DND-41 (cell line): ENCODE results near the gene ZSCAN21.

Experiments
- ATAC-seq: fragments of 200-7000 bp; cut with Tn5 transposase; 3 replicates; pipeline ENCODE4 v1.9.1; 2021; ENCODE audit warnings: low read depth; ENCODE audit not compliant: insufficient read depth
- DNase-seq: peaks from one replicate; pipeline ENCODE4 v3.0.0-alpha.2; 2020
- H2AFZ ChIP-seq: 2 replicates; pipeline ENCODE4 v1.6.0; 2012; ENCODE audit warnings: low read depth, low read length
- H3K27ac ChIP-seq: 2 replicates; pipeline ENCODE4 v1.5.1; 2012; ENCODE audit warnings: low read length, inconsistent platforms
- H3K27me3 ChIP-seq: fragments of 200-600 bp; sonication (generic); 2 replicates; pipeline ENCODE4 v1.6.0; 2012; ENCODE audit warnings: low read length, mild to moderate bottlenecking, inconsistent platforms; ENCODE audit not compliant: insufficient read depth, poor library complexity
- H3K36me3 ChIP-seq: 2 replicates; pipeline ENCODE4 v1.5.1; 2012; ENCODE audit warnings: low read length, inconsistent platforms; ENCODE audit not compliant: insufficient read depth
- H3K4me1 ChIP-seq: 2 replicates; pipeline ENCODE4 v1.5.1; 2012; ENCODE audit warnings: mild to moderate bottlenecking, low read length; ENCODE audit not compliant: insufficient read depth
- H3K4me2 ChIP-seq: 2 replicates; pipeline ENCODE4 v1.6.0; 2012; ENCODE audit warnings: mild to moderate bottlenecking, moderate library complexity, low read length, inconsistent platforms; ENCODE audit not compliant: insufficient read depth
- H3K4me3 ChIP-seq, 2 experiments: fragments of 200-600 bp in 1 of 2; shearing (Covaris generic) in 1 of 2; 2 replicates each; pipeline ENCODE4 v1.5.1; 2012 to 2016; ENCODE audit warnings: inconsistent platforms in 2 of 2, low read length in 2 of 2, mild to moderate bottlenecking in 2 of 2, low read depth in 1 of 2, moderate library complexity in 1 of 2
- H3K79me2 ChIP-seq: 2 replicates; pipeline ENCODE4 v1.6.0; 2012; ENCODE audit warnings: low read length, inconsistent platforms; ENCODE audit not compliant: insufficient read depth
- H3K9ac ChIP-seq: 2 replicates; pipeline ENCODE4 v1.6.0; 2012; ENCODE audit warnings: low read depth, mild to moderate bottlenecking, inconsistent platforms, low read length, moderate library complexity
- H3K9me3 ChIP-seq: 2 replicates; pipeline ENCODE4 v1.5.1; 2012; ENCODE audit warnings: low read length, moderate library complexity, mild to moderate bottlenecking, inconsistent platforms; ENCODE audit not compliant: insufficient read depth, severe bottlenecking
- H4K20me1 ChIP-seq: 2 replicates; pipeline ENCODE4 v1.6.0; 2012; ENCODE audit warnings: low read length; ENCODE audit not compliant: insufficient read depth
- CTCF ChIP-seq: IDR thresholded peaks from 2 replicates; pipeline ENCODE4 v1.5.1; 2012; ENCODE audit warnings: borderline replicate concordance, low read length, moderate library complexity, mild to moderate bottlenecking; ENCODE audit not compliant: poor library complexity, severe bottlenecking; ENCODE audit errors: extremely low read depth
- EZH2 ChIP-seq: IDR thresholded peaks from 3 replicates; pipeline ENCODE4 v1.6.1; 2012; ENCODE audit warnings: borderline replicate concordance, low read depth, mild to moderate bottlenecking, moderate library complexity, low read length, inconsistent platforms; ENCODE audit not compliant: severe bottlenecking

ZSCAN21 gene

GRCh38 chr7:100053215-100053614, 3.6 kb downstream of the ZSCAN21 start:
- TF ChIP-seq CTCF, result peak; percentile 44
- TF ChIP-seq EZH2, result no peak
- DNase-seq, result peak; percentile 37
- Histone ChIP-seq H2AFZ (no peak overlapping the region), H3K4me3 (no peak overlapping the region), H3K79me2 (peaks cover 12% of the 10 kb centered on the region), H3K4me2 (no peak overlapping the region), H4K20me1 (no peaks in the 10 kb centered on the region), H3K36me3 (peaks cover 13% of the 10 kb centered on the region), H3K9ac (no peak overlapping the region), H3K9me3 (no peaks in the 10 kb centered on the region), H3K27ac (no peak overlapping the region), H3K4me1 (peaks cover 20% of the 10 kb centered on the region), H3K27me3 (no peaks in the 10 kb centered on the region)
- ATAC-seq, result peak; percentile 33; the same call in 2 of the 3 replicates

GRCh38 chr7:100057006-100057405, 7.4 kb downstream of the ZSCAN21 start:
- H4K20me1 ChIP-seq, result no peaks in the 10 kb centered on the region
- no peaks in the 10 kb centered on the region for H3K9me3 ChIP-seq
- H2AFZ ChIP-seq, result no peak overlapping the region
- TF ChIP-seq CTCF (no peak), EZH2 (no peak)
- DNase-seq (no peak), ATAC-seq (no peak)
- no peak overlapping the region for H3K27ac ChIP-seq
- H3K9ac ChIP-seq, result no peak overlapping the region
- H3K4me3 ChIP-seq, result no peak overlapping the region
- no peaks in the 10 kb centered on the region for H3K4me1 ChIP-seq
- H3K27me3 ChIP-seq, result no peaks in the 10 kb centered on the region
- H3K36me3 ChIP-seq, result peaks cover 32% of the 10 kb centered on the region
- no peak overlapping the region for H3K4me2 ChIP-seq
- H3K79me2 ChIP-seq, result no peaks in the 10 kb centered on the region; the same call in 1 of the 2 replicates

DNA sequence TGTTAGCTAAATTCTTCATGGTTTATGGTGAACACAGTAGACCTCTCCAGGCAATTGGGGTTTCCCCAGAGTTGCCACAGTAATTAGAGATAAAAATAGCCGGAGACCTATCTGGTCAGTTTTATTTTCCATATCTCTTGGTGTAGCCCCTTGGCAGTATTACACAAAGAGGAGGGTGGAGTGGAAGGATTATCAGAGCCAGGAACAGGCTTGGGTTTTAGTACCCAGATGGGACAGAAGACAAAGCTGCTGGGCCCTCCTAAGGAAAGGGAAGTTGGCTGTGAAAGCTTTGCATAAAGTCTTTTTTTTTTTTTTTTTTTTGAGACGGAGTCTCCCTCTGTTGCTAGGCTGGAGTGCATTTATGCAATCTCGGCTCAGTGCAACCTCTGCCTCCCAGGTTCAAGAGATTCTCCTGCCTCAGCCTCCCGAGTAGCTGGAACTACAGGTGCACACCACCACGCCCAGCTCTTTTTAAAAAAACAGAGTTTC, 9.7 kb downstream of the ZSCAN21 start:
- ATAC-seq (no peak), DNase-seq (no peak)
- Histone ChIP-seq H3K27ac (no peak overlapping the region), H3K9me3 (no peaks in the 10 kb centered on the region), H3K36me3 (peaks cover 44% of the 10 kb centered on the region), H4K20me1 (no peaks in the 10 kb centered on the region), H3K4me2 (no peak overlapping the region), H3K4me1 (no peaks in the 10 kb centered on the region), H3K9ac (no peak overlapping the region), H3K27me3 (no peaks in the 10 kb centered on the region), H3K4me3 (no peak overlapping the region), H3K79me2 (no peaks in the 10 kb centered on the region), H2AFZ (no peak overlapping the region)
- TF ChIP-seq CTCF (no peak), EZH2 (no peak)
